ENCODE results near the gene FRMD3.

The FRMD3 gene

DNA sequence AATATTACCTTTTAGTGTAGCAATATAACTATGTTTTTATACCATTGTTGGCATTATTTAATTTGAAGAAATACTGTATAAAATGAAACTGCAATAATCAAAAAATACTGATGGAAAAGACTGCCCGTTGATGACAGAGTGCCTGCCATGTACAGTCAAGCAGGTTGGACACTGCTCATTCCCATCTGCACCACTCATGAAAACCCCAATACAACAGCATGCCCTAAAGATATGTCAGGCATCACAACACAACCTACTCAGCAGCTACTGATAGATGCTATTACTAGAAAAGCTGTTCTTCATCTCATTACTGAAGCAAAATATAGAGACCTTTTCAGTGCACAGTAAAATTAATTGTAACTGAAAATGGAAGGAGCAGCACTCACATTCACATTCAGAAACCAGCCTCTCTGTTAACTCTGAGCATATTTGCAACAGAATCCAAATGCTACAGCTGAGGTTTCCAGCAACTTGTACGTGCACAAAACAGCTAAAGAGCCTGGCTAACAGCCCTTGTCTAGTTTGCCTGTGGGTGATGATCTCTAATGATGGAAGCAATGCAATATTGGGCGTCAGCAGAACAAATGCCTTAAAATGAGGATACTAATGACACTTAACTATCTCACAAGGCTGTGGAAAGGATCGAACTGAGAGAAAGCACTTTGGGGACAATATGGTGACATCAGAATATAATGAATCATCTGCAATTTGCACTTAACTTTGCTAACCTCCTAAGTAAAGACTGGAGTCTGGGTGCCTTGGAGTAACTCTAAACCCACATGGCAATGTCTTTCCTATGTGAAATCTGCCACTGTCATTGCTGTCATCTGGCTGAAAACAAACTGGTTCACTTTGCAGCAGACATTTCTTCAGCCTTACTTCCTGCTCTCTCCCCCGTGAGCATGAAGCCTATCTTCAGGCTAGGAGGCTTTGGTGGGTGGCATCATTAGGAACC, 280.0 kb downstream of the FRMD3 start:
- H3K36me3 ChIP-seq: peaks cover 7% of the 10 kb centered on the region; the same call in 1 of the 2 replicates
- TF ChIP-seq, protein P1, sequence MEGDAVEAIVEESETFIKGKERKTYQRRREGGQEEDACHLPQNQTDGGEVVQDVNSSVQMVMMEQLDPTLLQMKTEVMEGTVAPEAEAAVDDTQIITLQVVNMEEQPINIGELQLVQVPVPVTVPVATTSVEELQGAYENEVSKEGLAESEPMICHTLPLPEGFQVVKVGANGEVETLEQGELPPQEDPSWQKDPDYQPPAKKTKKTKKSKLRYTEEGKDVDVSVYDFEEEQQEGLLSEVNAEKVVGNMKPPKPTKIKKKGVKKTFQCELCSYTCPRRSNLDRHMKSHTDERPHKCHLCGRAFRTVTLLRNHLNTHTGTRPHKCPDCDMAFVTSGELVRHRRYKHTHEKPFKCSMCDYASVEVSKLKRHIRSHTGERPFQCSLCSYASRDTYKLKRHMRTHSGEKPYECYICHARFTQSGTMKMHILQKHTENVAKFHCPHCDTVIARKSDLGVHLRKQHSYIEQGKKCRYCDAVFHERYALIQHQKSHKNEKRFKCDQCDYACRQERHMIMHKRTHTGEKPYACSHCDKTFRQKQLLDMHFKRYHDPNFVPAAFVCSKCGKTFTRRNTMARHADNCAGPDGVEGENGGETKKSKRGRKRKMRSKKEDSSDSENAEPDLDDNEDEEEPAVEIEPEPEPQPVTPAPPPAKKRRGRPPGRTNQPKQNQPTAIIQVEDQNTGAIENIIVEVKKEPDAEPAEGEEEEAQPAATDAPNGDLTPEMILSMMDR (IDR thresholded peaks at IDR 0.05; ENCODE audit: low read depth, low read length): no peak
- H3K9me3 ChIP-seq: peaks cover 5% of the 10 kb centered on the region
- no peak overlapping the region for H3K4me3 ChIP-seq (ENCODE audit: low read depth, low read length)
- no peak for DNase-seq
- H3K4me1 ChIP-seq: peaks cover 10% of the 10 kb centered on the region
- no peaks in the 10 kb centered on the region; the same call in 1 of the 2 replicates for H3K27me3 ChIP-seq

DNA sequence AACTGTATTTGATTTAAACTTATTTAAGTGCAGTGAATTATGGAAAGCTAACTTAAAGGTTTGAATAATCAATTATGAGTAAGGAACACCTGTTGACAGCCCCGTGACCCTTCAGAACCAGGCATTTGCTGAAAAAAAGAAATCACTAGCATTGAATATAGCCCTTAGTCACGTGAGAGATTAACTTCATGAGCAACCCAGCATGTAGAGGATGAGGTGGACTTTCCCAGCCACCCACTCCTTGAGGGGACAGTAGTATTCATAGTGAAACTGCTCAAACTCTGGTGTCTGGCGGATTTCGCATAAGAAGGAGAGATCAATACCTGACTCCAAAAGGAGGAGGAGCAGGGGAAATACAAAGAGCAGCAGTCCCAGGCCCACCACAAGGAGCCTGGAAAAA, 290.5 kb downstream of the FRMD3 start:
- Histone ChIP-seq H3K4me3 (ENCODE audit: low read depth, low read length) (no peak overlapping the region), H3K4me1 (no peaks in the 10 kb centered on the region; the same call in 1 of the 2 replicates), H3K9me3 (peaks cover 2% of the 10 kb centered on the region; the same call in 1 of the 2 replicates), H3K27me3 (no peaks in the 10 kb centered on the region), H3K36me3 (peaks cover 31% of the 10 kb centered on the region)
- DNase-seq: no peak
- TF ChIP-seq, protein P1 (IDR thresholded peaks at IDR 0.05; ENCODE audit: low read depth, low read length): no peak

DNA sequence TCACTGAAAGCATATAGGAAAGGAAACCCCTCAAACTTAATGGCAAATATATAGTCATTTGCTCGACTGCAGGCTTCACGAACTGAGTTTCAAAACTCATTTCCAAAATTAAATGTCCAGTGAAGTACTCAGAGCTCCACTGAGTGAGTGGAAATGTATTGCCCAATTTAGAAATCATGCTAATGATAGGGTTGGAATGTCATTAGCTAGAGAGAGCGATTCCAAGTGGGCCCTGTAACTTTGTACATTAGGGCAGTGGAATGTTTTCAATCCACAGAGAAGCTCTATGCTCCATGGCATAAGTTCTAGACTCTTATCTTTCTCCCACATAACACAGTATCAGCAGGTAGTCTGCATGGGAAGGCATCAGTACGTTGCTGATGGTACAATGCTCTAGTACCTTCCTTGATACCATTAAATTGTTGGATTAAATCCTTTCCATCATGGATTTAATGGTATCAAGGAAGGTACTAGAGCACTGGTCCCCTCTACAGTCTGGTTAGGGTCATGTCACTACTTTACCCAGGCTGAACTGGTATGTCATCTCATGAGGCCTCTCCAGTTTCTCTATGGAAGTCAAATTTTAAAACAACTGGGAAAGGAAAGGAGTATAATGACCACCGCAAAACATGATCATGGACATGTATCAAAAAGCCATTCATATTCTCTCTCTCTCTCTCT, 292.1 kb downstream of the FRMD3 start:
- H3K9me3 ChIP-seq: no peaks in the 10 kb centered on the region; the same call in 1 of the 2 replicates
- H3K36me3 ChIP-seq: peaks cover 37% of the 10 kb centered on the region
- TF ChIP-seq, protein P1 (IDR thresholded peaks at IDR 0.05; ENCODE audit: low read depth, low read length): no peak
- no peak for DNase-seq
- H3K4me3 ChIP-seq (ENCODE audit: low read depth, low read length): no peak overlapping the region
- no peaks in the 10 kb centered on the region; the same call in 1 of the 2 replicates for H3K4me1 ChIP-seq
- no peaks in the 10 kb centered on the region for H3K27me3 ChIP-seq

DNA sequence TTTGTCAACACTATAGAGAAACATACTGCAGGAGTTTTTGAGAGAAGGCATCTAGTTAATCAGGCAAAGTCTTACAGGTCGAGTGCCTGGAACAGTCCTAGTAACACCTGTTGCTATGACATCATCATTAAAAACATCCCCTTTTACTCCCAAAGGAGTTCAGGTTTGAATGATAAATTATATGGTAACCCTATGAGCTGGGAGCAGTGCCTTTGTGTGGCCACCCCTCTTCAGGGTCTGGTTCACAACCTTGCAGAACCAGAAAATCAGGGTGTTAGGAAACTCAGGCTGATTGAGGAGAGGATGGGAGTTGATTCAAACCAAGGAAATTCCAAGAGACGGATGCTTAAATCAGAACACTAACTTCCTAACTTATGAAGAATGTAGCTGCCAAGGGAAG, 296.1 kb downstream of the FRMD3 start:
- H3K4me3 ChIP-seq (ENCODE audit: low read depth, low read length): no peak overlapping the region
- TF ChIP-seq, protein P1 (IDR thresholded peaks at IDR 0.05; ENCODE audit: low read depth, low read length): no peak
- peaks cover 18% of the 10 kb centered on the region for H3K36me3 ChIP-seq
- H3K9me3 ChIP-seq: no peaks in the 10 kb centered on the region
- no peaks in the 10 kb centered on the region for H3K27me3 ChIP-seq
- DNase-seq: no peak
- peaks cover 15% of the 10 kb centered on the region for H3K4me1 ChIP-seq

DNA sequence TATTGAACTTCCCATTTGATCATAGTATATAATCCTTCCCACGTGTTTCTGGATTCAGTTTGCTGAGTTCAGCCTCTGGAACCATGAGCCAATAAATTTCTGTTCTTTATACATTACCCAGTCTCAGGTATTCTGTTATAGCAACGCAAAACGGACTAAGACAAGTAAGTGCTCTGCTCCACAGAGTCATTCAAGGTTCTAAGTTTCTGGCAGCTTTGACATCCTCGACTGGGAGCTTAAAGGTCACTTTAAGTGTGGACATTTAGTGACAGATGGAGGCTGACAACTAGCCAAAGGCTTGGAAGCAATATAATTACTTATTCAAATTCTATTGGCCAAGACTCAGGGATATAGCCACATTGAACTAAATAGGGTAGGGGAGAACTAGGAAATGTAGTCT, 297.5 kb downstream of the FRMD3 start:
- H3K9me3 ChIP-seq: no peaks in the 10 kb centered on the region
- peaks cover 13% of the 10 kb centered on the region for H3K36me3 ChIP-seq
- TF ChIP-seq, protein P1 (IDR thresholded peaks at IDR 0.05; ENCODE audit: low read depth, low read length): no peak
- no peak for DNase-seq
- H3K4me3 ChIP-seq (ENCODE audit: low read depth, low read length): no peak overlapping the region
- H3K4me1 ChIP-seq: peaks cover 15% of the 10 kb centered on the region
- H3K27me3 ChIP-seq: no peaks in the 10 kb centered on the region

Data from BE2C (cell line).